ENCODE results near the gene TGIF1. TPM values are rescaled to one million over a fixed set of nuclear protein-coding genes. Genes with fewer than 3 reads are reported as not detected.

The TGIF1 gene
- total RNA-seq, 1 donor from 2014 or later = 43.5 TPM

DNA sequence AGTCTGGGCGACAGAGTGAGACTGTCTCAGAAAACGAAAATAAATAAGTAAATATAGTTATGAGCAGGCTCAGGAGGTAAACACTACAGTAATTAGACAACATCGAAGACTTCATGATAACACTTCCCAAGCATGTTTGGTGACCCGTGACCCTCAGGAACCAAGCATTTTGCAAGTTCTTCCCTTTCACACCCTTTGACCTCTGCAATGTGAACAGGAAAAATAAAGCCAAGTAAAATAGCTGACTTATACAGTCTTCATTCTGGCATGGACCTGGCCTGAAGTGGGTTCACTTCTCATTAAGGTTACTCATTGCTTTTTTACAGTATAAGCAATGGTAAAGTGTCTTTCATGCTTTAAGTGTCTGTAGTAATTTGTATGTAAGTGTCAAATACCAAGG is 15.3 kb upstream of the TGIF1 start:
- no peak for DNase-seq

DNA sequence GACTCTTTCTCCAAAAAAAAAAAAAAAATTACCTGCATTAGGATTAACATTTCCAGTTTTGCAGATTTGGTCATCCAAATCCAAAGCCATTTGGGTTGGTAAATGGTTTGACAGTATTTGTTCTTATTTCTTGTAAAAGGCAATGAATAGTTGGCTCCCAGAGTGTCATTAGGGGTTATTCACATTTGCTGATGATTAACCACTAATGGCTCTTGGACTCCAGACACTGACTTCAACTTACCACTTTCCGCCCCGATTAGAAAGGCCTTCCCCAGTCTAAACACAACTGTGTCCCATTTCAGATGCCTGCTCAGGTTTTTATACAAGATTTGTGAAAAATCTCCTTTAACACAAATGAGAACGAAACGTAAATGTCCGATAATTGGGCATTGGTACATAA is 9.6 kb upstream of the TGIF1 start:
- no peak for DNase-seq

DNA sequence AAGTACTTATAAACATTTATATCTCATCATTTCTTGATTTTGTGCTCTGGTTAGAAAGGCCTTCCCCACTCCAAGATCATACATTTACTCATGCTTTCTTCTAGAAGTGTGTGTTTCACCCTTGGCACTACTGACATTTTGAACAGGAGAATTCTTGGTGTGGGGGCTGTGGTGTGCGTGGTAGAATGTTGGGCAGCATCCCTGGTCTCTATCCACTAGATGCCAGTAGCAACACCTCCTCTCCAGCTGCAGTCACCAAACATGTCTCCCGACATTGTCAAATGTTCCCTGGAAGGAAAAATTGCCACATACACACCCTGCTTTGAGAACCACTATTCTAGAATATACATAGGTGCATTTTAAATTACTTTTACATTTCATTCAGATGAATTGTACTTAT is 8.7 kb upstream of the TGIF1 start:
- DNase-seq = peak; percentile 57

DNA sequence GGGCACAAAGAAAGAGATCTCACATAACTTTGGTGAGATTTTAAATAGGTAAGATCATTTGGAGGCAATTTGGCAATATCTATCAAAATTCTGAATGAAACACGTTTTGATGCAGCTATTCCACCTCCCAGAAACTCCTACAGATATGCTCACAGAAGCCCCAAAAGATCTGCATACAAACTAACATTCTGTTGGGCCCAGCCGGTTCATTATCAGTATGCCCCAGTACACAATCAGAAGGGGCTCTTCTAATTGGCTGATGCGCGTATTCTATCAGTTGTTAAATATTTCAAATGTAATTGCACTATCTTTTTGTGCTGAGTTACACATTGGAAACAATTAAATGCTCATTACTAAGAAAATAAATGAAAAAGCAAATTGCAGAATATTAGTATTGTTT is 7.1 kb upstream of the TGIF1 start:
- DNase-seq = no peak

DNA sequence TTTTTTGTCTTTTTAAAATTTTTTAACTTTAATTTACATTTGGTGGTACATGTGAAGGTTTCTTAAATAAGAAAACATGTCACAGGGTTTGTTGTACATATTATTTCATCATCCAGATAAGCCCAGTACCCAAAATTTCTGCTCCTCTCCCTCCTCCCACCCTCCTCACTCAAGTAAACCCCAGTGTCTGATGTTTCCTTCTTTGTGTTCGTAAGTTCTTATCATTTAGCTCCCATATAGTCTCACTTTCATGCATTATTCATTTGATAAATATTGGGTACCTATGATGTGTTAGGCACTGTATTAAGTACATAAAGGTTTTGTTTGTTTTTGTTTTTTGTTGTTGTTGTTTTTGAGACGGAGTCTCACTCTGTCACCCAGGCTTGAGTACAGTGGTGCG is 5.7 kb upstream of the TGIF1 start:
- no peak for DNase-seq

DNA sequence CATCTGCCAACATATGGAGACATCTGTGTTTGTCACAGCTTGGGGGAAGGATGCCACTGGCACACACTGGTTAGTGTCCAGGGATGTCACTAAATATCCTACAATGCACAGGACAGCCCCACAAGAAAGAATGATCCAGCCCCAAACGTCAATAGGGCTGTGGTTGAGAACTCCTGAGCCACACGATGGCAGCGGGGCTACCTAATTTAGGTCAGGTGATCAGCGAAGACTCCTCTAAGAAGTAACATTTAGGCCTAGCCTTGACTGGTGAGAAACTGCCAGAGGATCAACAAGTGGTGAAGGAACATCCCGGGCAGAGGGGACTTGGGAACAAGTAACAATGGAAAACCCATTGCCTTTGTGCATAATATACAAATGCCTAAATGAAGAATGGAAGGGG is 5.0 kb upstream of the TGIF1 start:
- no peak for DNase-seq

DNA sequence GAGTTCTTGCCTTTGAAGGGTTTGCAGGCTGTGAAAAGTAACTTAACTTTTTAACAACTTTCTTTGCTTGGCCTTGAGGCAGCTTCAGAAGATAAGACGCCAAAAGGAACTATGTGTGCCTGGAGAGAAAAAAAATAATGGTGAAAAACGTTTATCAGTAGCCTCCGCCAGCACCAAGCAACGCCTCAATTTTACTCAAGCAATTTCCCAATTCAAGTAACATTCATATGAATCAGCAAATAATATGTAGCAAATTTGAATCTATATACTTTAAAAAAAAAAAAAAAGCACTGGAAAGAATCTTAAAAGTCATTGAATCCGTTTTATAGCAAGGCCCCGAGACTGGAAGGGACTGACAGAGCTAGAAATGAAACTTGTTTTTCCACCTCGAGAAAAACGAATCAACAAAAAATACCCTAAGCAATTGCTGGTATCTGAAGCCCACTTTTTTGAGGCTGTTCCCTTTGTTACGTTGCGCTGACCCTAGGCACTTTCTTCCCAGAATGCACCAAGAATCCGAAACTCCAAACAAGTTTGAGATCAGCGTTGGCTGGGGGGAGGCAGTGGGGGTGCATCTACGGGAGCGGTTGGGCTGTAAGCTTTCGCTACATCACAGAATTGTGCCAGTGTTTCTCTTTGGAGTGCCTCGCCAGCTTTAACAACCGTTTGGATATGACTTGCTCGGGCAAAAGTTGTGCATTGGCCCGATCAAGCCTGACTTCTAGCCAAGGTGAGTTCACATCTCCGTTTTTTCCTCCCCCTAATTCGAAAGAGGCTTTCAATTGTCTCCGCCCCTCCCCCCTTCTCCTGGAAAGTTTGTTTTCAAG is 2.7 kb upstream of the TGIF1 start:
- DNase-seq = peak; percentile 90

DNA sequence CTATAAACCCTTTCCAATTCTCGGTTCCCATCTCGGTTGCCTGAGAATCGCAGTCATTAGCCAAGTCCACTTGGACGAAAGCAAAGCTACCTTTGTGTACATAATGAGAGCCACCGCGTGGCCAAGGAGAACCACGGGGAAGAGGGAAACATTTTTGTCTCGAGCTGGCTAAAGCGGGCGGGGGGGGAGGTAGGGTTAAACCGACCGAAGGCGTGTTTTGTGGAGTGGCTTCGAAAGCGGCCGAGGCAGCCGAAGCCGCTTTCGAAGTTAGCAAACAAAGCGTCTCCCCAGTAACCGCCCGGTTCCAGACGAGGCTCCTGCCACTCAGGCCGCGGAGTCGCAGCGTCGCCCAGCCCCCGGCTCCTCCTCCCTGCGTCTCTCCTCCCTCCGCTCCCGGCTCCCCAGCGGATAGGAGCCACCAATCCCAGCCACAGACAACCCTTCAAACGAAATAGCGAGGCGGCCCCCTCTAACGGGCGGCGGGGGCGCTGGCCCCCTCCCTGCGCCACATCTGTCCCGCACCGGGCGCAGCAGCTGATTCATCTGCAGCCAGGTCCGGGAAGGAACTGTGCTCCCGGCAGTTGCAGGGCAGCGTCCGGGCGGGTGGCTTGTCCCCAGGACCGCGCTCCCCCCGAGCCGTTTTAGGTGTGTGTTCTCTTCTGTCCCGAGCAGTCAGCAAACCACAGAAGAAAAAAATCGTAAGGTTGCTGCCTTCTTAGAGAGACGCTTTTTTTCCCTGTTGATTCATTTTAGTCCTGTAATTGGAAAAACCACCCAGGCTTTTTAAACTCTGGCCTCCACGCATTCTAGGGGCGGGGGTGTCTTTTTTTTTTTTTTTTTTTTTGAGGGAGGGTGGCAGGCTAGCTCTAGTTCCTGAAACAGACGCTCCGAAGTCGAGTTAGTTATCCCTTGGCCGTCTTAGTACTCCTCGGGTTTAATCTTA is 1.8 kb upstream of the TGIF1 start:
- peak; percentile 99 for DNase-seq

DNA sequence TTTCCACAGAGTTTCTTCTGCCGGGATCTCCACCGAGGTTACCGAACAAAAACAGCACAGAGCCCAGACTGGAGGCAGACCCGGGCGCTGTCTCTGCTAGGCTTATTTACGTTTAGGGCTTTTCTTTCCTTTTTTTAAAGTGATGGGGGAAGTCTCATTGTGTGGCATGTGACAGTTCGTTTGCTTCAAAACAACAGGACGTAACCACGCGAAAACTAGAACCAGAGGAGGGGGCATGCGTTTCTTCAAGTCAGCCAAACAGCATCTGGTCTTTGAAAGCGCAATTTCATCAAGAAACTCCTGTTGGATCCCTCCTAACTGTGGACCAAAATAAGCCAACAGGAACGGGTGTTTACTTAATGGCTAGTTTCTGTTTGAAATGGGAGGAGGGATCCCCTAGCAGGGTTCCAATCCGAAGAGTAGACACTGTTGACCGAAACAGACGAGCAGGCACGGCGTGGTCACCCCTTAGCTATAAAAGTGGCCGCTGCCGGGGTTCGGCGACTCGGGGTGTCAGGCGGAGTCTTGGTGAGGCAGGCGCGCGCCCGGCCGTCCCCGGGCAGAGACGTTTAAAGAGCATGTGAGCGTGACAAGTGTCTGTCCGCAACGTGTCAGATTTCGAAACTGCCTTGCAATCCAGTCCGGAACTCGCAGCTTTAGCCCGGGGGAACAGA is 997 bp upstream of the TGIF1 start:
- DNase-seq = peak; percentile 85

DNA sequence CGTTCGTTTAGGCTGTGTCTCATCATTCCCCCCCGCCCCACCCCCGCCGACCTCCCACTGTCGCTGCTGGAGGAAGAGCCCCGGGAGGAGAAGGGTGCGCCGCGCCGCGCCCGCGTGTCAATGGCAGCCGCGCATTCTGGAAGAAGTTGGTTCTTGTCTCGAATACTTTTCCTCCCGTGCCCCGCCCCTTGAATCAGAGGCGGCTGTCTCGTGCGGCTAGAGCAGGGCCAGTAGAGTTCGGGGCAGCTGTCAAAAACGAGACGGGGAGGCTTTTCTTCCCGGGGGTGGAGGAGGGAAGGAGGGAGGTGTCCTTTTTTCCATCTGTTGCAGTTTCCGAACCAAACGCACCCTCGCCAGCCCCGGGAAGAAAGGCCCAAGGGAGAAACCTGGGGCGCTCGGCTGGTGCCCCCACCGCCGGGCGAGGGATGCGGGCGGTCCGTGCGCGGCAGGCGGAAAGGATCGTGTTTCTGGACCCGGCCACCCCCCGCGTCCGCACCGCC is 410 bp upstream of the TGIF1 start:
- peak; percentile 94 for DNase-seq

DNA sequence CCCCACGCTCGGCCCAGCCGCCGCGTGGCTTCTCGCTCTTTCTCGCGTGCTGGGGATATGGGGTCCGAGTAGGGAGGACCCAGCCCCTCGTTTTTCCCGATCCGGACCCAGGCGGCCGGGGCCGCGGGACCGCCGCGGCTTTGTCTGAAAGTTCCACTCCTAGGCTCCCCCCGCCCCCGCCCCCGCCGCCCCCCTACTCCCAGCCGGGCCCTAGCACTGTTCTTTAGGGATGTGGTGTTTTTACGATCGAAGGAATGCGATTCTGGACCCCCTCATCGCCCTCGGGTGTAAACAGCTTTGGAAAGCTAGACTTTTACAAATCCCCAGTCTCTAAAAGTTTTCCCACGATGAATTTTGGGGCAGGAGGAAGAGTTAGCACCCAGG is 819 bp downstream of the TGIF1 start:
- no peak for DNase-seq

DNA sequence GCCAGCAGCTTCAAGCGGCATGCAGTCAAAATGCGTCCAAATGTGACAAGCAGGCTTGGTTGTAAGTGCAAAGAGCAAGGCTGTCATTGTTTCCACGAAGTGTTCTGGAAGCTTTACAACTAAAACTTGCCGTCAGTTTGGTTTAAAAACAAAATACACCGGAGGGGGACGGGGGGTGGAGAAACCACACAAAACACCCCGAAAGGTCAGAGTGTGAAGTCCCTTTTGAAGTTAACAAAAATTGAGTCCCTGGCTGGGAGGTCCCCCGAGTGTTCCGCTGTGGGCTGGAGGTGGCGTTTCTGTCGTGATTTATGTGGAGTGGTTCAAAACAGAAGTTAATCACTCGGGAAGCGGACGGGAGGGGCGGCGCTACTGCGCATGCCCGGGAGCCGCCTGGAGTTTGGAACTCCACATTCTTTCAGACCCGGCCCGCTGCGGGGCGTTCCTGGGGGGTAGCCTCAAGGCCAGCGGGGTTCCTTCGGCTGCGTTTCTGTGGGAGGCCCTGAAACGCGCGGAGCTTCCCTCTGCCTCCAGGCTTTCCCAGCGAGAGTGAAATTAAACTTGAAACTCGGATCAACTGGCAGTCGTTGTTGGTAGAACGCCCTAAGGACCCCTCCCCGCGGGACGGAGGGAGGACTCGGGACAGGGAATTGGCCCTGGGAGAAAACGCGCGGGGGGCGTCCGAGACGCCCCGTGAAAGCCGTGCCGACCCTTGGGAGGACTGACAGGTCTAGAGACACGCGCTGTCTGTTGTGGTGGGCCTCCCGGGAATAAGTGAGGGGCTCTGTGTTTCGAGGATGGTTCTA is 1.4 kb downstream of the TGIF1 start:
- DNase-seq = peak; percentile 97

DNA sequence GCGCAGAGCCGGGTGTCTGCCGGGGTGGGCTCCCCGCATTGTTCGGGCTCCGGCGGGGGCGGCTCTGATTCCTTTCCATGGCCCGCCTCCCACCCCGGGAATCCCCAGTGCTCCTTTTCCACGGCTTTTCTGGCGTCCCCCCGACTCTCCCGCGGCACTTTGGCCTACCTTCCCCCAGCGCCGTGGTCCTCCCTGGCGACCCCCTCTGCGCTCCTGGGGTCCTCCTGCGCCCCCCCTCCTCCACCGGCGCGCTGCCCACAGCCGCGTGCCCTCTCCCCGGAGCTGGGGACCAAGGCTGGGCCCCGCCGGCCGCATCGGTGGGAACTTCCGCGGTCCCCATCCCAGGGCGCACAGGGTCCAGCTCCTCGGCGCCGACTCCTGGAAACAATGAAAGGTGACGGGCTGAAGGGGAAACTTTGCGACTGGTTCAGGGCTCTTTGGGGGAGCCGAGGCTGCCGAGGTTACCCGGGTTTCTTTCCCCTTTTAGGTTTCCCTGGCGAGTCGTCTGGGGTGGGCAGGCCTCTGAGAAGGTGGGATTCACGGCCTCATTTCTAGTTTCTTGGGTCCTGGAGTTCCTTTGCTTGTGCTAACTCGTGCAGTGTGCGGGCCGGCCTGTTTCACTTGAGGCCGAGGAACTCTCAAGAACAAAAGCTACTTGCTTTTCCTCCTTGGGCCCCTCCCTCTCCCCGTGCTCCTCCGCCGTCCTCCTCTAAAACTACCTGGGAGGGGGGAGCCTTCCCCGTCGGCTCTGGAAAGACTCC is 2.2 kb downstream of the TGIF1 start:
- peak; percentile 83 for DNase-seq

DNA sequence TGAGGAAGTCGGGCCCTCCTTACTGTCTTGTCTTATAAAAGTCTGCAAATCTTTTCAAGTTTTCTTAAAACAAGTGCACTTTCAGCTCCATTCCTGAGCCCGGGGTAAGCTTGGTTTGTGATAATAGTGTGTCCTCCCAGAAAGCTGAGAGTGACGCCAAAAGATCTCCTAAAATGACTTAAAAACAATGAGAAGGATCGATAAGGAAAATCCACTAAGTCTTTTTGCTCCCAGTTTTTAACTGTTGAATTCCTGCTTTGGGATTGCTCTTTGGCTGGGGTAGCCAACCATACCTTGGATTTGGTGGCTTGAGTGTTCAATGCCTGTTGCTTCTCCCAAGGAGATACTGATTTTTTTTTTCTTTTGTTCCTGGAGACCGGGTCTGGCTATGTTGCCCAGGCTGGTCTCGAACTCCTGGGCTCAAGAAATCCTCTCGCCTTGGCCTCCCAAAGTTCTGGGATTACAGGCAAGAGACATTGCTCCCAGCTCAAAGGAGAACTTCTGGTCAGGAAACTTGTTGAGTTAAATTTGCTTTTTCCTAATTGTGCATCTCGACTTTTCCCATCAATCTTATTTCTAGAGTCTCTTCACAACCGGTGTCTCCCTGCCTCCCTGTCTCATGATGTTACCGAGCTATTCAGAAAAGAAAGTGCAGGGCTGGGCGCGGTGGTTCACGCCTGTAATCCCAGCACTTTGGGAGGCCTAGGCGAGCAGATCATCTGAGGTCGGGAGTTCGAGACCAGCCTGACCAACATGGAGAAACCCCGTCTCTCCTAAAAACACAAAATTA is 3.0 kb downstream of the TGIF1 start:
- peak; percentile 25 for DNase-seq

DNA sequence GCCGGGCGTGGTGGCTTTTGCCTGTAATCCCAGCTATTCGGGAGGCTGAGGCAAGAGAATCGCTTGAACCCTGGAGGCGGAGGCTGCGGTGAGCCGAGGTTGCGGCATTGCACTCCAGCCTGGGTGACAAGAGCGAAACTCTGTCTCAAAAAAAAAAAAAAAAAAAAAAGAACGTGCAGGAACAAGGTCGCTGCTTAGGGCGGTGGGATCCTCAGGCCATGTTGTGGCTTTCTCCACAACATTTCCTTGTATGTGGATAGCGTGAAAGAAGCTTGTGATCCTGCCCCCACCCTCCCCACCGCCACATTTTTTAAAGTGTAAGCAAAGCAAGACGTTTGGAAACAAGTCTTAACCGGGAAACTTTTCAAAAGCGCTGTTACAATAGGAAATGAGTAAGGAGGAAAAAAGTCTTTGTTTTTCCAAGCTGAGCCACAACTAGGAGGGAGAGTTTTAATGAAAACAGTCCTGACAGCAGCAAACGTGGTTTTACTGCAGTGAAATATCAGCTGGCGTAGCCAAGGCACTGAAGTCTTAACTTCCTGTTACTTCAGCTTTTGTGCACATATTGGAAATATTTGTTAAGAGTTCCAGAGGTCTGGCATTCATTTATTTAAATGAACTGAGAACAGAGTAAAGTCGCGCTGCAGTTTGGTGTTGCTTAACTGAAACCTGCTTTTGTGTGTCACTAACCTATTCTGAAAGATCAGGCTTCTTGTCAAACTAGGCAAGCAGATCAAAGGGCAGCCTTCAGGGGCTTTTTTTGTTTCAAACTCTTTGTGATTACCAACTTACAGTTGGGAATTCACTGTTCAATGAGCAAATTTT is 3.8 kb downstream of the TGIF1 start:
- DNase-seq = peak; percentile 89

DNA sequence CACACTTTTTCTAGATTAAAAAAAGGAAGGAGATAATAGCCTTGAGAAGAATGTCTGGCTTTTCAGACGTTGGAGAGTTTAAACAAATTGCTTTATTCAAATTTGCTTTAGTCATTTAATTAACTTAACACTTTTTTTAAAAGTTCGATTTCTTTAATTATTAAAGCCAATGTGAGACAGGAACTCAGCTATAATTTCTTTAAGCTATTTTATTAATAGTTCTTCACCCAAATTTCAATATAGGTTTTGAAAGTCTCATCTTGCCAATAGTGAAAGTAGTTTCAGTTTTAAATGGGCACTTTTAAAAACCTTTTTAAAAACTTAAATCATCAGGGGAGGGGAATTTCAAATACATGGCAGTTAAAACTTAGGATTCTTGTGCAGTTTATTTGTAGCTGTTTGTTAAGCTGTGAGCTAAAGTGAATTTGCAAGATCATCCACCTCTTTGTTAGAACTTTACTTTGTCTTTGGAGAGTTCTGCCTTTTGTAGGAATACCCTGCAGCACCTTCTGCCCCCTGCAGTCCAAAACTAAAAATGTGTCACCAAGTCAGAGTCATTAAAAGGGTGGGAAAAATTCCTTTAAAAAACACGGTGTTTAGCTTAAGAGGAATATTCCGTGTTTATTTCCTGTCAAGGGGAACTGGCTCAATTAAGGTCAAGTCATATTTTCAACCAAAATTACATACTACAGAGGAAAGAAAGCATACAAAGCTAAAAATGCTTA is 4.6 kb downstream of the TGIF1 start:
- peak; percentile 83 for DNase-seq

DNA sequence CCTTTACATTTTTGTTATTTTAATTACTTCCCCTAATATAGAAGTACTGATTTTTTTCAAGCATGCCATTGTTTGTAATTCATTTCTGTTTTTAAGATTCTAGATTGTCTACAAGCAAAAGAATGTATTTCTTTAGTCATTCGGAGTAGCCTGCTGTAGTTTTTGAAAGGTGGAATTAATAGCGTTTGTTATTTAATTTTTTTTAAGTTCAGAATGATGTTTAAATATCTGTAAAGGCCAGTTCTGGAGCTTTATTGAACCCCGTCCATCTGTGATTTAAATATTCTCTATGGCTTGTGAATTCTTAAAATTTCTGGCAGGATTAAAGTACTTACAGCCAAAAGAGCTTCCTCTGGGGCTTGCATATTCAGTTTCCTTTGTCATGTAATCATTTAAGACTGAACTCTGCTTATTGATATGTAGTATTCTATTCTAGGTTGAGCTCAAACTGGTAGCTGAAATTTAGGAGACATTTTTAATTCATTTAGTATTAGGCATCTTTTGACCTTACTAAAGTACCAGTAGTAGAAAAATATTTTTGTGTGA is 5.2 kb downstream of the TGIF1 start:
- DNase-seq = no peak
